SJCRH30 (cell line): Measurements from ENCODE around the gene FLT1. TPM values are rescaled to one million over a fixed set of nuclear protein-coding genes. Genes with fewer than 3 reads are reported as not detected.

Experiments
- DNase-seq, 2 experiments: peaks; one replicate each; pipeline ENCODE4 v3.0.0-alpha.2; 2015 to 2020
- H3K27ac ChIP-seq: fragments of 250-450 bp; sonication (Bioruptor Pico); 2 replicates; pipeline ENCODE4 v1.5.1; 2020; ENCODE audit warnings: mild to moderate bottlenecking, moderate library complexity
- H3K27me3 ChIP-seq: fragments of 250-450 bp; sonication (Bioruptor Pico); 2 replicates; pipeline ENCODE4 v1.5.1; 2020; ENCODE audit warnings: mild to moderate bottlenecking, moderate library complexity
- H3K36me3 ChIP-seq: fragments of 250-450 bp; sonication (Bioruptor Pico); 2 replicates; pipeline ENCODE4 v1.5.1; 2020; ENCODE audit warnings: mild to moderate bottlenecking, moderate library complexity
- H3K4me1 ChIP-seq: fragments of 250-450 bp; sonication (Bioruptor Pico); 2 replicates; pipeline ENCODE4 v1.5.1; 2020; ENCODE audit warnings: mild to moderate bottlenecking, moderate library complexity
- H3K4me3 ChIP-seq: fragments of 250-450 bp; sonication (Bioruptor Pico); 2 replicates; pipeline ENCODE4 v1.5.1; 2020; ENCODE audit warnings: mild to moderate bottlenecking, moderate library complexity
- H3K9me3 ChIP-seq: fragments of 250-450 bp; sonication (Bioruptor Pico); replicated peaks from 2 replicates; pipeline ENCODE4 v1.5.1; 2020; ENCODE audit warnings: mild to moderate bottlenecking, moderate library complexity
- total RNA-seq: library from RNA; depleted of rRNA; stranded (reverse); fragments of >200 nt; shearing (Covaris generic); gene quantifications from 2 replicates; pipeline ENCODE4 v1.2.3, GENCODE V29; 2014

The FLT1 gene
- total RNA-seq, 1 experiment from 2014 or later, result 0.36 TPM

DNA sequence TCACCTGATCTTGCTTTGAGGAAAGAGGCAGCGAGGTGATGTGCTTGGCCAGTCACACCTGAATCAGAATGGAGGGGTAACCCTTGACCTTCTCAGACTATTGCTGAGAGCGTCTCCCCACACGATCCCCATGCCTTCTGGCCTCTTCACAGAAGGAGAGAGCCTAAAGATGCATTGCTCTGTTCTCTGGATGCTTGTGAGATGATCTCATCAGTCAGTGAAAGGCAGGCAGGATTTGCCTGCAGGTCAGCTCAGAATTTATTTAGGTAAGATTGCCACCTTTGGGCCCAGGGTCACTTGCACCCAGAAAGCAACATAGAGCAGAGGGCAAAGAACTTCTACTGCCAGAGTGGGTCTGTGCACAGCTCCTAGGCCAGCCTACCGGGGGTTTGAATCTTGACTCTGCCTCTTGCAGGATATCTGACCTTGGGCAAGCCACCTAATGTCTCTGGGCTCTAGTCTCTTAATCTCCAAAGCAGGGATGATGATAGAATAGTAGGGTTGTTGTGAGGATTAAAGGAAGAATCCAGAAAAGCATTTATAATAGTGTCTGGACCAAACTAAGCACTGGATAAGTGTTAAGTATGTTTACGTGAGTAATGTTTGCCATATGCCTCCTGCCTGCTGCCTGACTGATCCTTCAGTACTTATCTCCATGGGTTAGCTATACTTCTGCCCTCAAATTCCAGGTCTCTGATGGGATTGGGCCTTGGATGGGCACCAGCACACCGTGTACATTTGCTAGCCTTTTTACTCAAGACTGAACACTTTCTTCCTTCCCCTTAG lies 8.4 kb upstream of the FLT1 start:
- DNase-seq, result no peak
- H3K4me1 ChIP-seq, result no peaks in the 10 kb centered on the region
- H3K27ac ChIP-seq, result no peak overlapping the region

GRCh38 chr13:28501547-28501946 lies 6.6 kb upstream of the FLT1 start:
- Histone ChIP-seq H3K27me3 (peaks cover 7% of the 10 kb centered on the region; the same call in 1 of the 2 replicates), H3K4me1 (no peaks in the 10 kb centered on the region)
- peak in 1 of 2 experiments; percentile 9 for DNase-seq

More for the DNA sequence above, 8.4 kb upstream of the FLT1 start:
- no peak overlapping the region for H3K4me3 ChIP-seq
- peaks cover 7% of the 10 kb centered on the region; the same call in 1 of the 2 replicates for H3K27me3 ChIP-seq
- no peaks in the 10 kb centered on the region for H3K9me3 ChIP-seq
- H3K36me3 ChIP-seq, result no peaks in the 10 kb centered on the region

GRCh38 chr13:28499609-28500008 lies 4.7 kb upstream of the FLT1 start:
- DNase-seq, result no peak
- H3K4me1 ChIP-seq, result no peaks in the 10 kb centered on the region
- no peaks in the 10 kb centered on the region for H3K9me3 ChIP-seq
- H3K27me3 ChIP-seq, result peaks cover 9% of the 10 kb centered on the region; the same call in 1 of the 2 replicates
- no peaks in the 10 kb centered on the region for H3K36me3 ChIP-seq
- H3K4me3 ChIP-seq, result no peak overlapping the region
- H3K27ac ChIP-seq, result no peak overlapping the region

More at GRCh38 chr13:28501547-28501946, 6.6 kb upstream of the FLT1 start:
- Histone ChIP-seq H3K9me3 (no peaks in the 10 kb centered on the region), H3K4me3 (no peak overlapping the region), H3K27ac (no peak overlapping the region), H3K36me3 (no peaks in the 10 kb centered on the region)

- peaks cover 9% of the 10 kb centered on the region; the same call in 1 of the 2 replicates for H3K27me3 ChIP-seq
- H3K36me3 ChIP-seq, result no peaks in the 10 kb centered on the region
Measured at GRCh38 chr13:28498481-28499115, 3.7 kb upstream of the FLT1 start.

GRCh38 chr13:28497143-28497876 lies 2.4 kb upstream of the FLT1 start:
- no peak overlapping the region for H3K27ac ChIP-seq
- H3K4me1 ChIP-seq, result no peaks in the 10 kb centered on the region
- H3K36me3 ChIP-seq, result no peaks in the 10 kb centered on the region
- no peak for DNase-seq
- H3K4me3 ChIP-seq, result no peak overlapping the region
- H3K27me3 ChIP-seq, result peaks cover 7% of the 10 kb centered on the region; the same call in 1 of the 2 replicates
- no peaks in the 10 kb centered on the region for H3K9me3 ChIP-seq

More at GRCh38 chr13:28498481-28499115, 3.7 kb upstream of the FLT1 start:
- Histone ChIP-seq H3K9me3 (no peaks in the 10 kb centered on the region), H3K4me3 (no peak overlapping the region), H3K4me1 (no peaks in the 10 kb centered on the region), H3K27ac (no peak overlapping the region)
- no peak for DNase-seq

DNA sequence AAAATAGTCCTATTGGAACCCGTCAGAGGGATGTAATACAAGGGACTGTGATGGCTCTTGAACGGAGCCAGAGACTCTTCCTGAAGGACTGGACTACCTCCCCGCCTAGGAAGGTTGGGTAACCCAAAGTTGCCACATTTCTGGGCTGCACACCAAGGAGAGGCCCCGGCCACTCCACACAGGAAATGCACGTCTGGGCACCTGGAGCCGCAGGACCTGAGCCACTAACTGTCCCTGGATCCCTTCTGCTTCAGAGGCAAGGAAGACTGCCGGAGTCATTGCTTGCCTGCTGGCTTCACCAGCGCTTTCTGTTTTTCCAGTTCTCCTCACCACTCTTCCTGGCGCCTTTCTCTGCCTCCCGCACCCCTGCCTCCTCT lies 1.2 kb upstream of the FLT1 start:
- Histone ChIP-seq H3K27me3 (peaks cover 7% of the 10 kb centered on the region; the same call in 1 of the 2 replicates), H3K27ac (no peak overlapping the region), H3K4me1 (peaks cover 7% of the 10 kb centered on the region), H3K36me3 (no peaks in the 10 kb centered on the region), H3K4me3 (no peak overlapping the region), H3K9me3 (no peaks in the 10 kb centered on the region)
- no peak for DNase-seq

DNA sequence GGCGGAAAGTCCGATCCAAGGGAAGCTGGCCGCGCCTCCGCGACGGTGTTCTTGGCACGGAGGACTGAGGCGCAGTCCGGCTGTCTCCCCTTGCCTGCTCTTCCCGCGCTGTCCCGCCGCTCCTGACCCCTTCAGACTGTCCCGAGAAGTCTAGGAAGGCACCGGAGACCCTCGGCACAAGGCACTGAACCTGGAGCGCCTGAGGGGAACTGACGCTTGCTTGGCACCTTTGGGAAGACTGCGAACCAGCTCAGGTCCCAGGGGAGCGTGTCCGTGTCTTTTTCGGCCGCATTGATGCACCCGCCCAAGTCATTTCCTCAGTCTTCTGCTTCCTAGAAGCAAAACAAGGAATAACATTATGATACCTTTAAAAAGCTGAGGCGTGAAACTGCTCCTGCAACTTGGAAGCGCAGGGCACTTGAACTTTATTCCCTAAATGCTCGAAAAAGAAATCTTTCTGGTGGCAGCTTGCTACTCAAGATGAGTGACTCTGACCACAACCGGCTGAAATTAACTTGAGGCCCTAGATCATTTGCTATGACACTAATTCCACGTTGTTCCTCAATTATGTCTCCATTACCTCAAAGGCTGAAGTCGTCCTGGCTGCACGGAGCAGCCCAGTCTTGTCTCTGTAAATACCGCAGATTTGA lies 735 bp upstream of the FLT1 start:
- Histone ChIP-seq H3K4me3 (no peak overlapping the region), H3K9me3 (no peaks in the 10 kb centered on the region), H3K36me3 (no peaks in the 10 kb centered on the region), H3K27ac (no peak overlapping the region), H3K27me3 (peaks cover 7% of the 10 kb centered on the region; the same call in 1 of the 2 replicates), H3K4me1 (peaks cover 12% of the 10 kb centered on the region)
- no peak for DNase-seq

DNA sequence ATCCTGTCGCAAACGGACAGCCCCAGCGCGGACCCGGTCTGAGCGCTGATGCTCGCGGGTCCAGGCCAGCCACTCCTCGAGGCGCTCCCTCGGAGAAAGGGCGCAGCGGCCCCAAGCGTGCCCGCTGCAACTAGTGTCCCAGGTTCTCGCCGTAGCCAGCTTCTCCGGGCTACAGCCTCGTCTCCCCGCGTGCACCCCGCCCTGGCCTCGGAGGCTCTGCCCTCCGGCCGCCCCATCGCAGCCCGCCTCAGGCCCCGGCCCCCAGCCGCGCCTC lies 487 bp downstream of the FLT1 start:
- H3K36me3 ChIP-seq, result no peaks in the 10 kb centered on the region
- H3K4me1 ChIP-seq, result peaks cover 24% of the 10 kb centered on the region
- H3K9me3 ChIP-seq, result no peaks in the 10 kb centered on the region
- DNase-seq, result no peak
- H3K4me3 ChIP-seq, result 0 out of 2 replicates have a peak overlapping the region, but pooled peaks have one; percentile 5
- no peak overlapping the region for H3K27ac ChIP-seq
- peaks cover 7% of the 10 kb centered on the region; the same call in 1 of the 2 replicates for H3K27me3 ChIP-seq

DNA sequence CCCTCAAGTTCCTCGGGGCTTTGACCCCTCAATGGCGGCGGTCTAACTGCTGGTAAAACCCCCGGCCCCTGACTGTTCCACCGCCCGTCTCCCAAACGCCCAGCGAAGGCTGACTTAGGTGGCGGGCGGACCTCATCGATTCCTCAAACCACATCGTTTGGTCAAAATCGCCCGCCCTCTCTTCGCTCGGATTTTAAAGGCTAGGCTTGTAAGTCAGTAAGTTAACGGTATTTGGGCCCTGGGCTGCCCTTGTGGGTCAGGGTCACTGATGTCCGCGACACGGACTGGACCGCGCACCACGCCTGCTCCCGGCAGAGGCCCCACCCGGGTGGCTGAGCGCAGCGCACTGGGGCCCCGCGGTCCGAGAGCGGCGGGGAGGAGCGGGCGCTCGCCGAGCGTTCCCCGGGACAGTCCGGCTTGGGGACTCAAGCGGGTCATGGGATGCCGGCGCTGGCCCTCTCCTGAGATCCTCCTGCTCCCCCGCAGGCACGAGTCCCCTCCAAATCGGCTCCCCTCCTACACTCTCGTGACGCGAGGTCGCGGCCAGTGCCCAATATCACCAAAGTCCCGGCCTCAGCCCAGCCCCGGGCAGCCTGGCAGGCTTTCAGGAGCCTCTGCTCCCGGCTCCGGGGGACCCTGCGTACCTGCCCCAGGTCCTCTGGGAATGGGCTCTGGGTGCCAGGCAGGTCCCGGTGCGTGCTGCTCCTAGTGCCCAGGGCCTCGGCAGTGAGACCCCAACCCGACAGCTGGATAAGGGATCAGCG lies 1.0 kb downstream of the FLT1 start:
- Histone ChIP-seq H3K27ac (no peak overlapping the region), H3K27me3 (peaks cover 4% of the 10 kb centered on the region; the same call in 1 of the 2 replicates), H3K4me3 (no peak overlapping the region), H3K36me3 (no peaks in the 10 kb centered on the region), H3K9me3 (no peaks in the 10 kb centered on the region), H3K4me1 (peaks cover 29% of the 10 kb centered on the region)
- no peak for DNase-seq

DNA sequence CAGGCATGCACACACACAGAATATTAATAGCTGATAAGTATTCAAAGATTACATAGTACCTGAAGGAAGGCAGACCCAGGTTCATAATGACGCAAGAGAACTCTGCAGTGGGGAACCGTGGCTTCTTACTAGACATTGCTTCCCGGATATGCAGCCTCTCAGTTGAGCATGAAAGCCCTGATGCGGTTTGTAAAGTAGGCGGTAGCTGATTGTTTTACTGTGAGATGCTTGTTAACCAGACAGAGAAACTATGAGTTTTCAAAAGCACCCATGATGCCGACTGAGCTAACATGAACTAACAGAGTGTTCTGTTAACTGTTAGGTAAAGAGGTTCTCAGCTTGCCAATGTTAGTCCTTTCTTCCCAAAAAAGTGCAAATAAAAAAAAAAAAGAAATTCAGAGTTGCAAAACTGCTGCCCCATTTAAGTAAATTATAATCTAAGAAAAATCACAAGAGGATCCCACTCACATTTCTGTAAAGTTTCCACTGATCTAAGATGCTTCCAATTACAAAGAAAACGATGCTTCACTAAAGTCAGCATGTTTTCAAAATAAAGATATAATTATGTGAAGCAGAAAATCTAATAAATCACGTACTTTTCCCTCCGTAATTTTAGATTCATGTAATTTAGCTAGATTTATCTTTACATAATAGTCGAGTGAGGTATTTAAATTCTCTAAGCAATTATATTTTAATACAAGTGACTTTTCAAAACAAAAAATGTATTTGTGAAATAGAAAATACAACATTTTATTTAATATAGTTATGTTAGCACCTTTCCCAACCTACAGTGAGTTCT lies 2.2 kb downstream of the FLT1 start:
- H3K36me3 ChIP-seq, result no peaks in the 10 kb centered on the region

GRCh38 chr13:28490061-28490460 lies 4.9 kb downstream of the FLT1 start:
- DNase-seq, result peak; percentile 60 to 74
- Histone ChIP-seq H3K27me3 (no peaks in the 10 kb centered on the region), H3K27ac (peak overlapping the region; percentile 79), H3K9me3 (no peaks in the 10 kb centered on the region), H3K4me1 (peaks cover 35% of the 10 kb centered on the region), H3K36me3 (no peaks in the 10 kb centered on the region), H3K4me3 (peak overlapping the region; percentile 12)

More for the DNA sequence above, 2.2 kb downstream of the FLT1 start:
- Histone ChIP-seq H3K4me3 (no peak overlapping the region), H3K9me3 (no peaks in the 10 kb centered on the region), H3K27me3 (0 out of 2 replicates have a peak, but pooled peaks cover 2% of the 10 kb centered on the region), H3K4me1 (peaks cover 35% of the 10 kb centered on the region), H3K27ac (no peak overlapping the region)
- DNase-seq, result no peak

- H3K36me3 ChIP-seq, result no peaks in the 10 kb centered on the region
- H3K9me3 ChIP-seq, result no peaks in the 10 kb centered on the region
- DNase-seq, result peak; percentile 45 to 78
- peak overlapping the region; percentile 12; the same call in 1 of the 2 replicates for H3K4me3 ChIP-seq
- H3K4me1 ChIP-seq, result peaks cover 35% of the 10 kb centered on the region
- no peaks in the 10 kb centered on the region for H3K27me3 ChIP-seq
- peak overlapping the region; percentile 79 for H3K27ac ChIP-seq
Measured at GRCh38 chr13:28489524-28489931, 5.4 kb downstream of the FLT1 start.

DNA sequence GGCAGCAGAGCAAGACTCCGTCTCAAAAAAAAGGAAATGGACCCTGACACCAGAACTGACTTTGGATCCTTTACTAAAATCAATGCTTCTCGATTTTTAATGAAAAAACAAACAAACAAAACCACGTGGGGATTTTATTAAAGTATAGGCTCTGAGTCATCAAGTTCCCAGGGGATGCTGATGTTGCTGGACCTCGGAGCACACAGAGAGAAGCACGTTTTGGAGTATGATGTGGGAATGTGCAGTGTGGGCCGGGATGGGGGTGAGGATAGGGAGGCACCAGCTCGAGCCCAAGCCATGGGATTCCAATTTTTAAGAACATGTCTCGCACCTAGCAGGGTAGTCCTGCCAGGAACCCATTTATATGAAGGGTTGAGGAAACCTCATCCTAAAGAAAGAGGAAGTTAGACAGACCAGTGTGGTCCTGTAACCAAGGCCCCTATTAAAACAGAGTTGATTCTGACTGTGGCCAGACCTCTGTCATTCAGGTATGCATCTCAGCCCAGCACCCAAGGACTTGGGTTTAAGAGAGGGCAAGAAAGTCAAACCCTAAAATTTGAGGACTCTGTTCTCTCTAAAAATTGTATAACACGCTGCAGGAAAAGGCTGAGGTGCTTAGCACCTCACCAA lies 6.4 kb downstream of the FLT1 start:
- no peak overlapping the region for H3K4me3 ChIP-seq
- DNase-seq, result no peak

More for the DNA sequence above, 6.4 kb downstream of the FLT1 start:
- Histone ChIP-seq H3K4me1 (peaks cover 35% of the 10 kb centered on the region), H3K27ac (no peak overlapping the region), H3K36me3 (no peaks in the 10 kb centered on the region), H3K9me3 (no peaks in the 10 kb centered on the region), H3K27me3 (peaks cover 4% of the 10 kb centered on the region; the same call in 1 of the 2 replicates)
